K562 (cell line): ENCODE measurements around the gene ARSA. TPM values are rescaled to one million over a fixed set of nuclear protein-coding genes. Genes with fewer than 3 reads are reported as not detected.
"Not testable (repeated sequence)": the region's sequence is repeated elsewhere in the genome, so short reads cannot be mapped to it uniquely, and the experiment has no call there.

ENCODE experiments used
- ATAC-seq: fragments of 200-7000 bp; cut with Tn5 transposase; 3 replicates; pipeline ENCODE4 v1.9.1; 2020; ENCODE audit warnings: moderate library complexity
- BruUV-seq: library from RNA; stranded (reverse); fragments of 400-500 nt; replicated peaks from 2 replicates; lab custom pipeline; 2021; lab: Mats Ljungman, UMichigan
- CTCF ChIA-PET: fragments of 300-600 bp; formaldehyde crosslinking; extraction: SDS; loops from one replicate; lab custom pipeline; 2021; ENCODE audit warnings: low intra/inter-chr PET ratio; lab: Yijun Ruan, JAX
- POLR2A ChIA-PET: fragments of 300-600, 350-650 bp; sonication (Branson Sonifier 250); formaldehyde crosslinking; extraction: SDS; loops from one replicate; lab custom pipeline; 2021; ENCODE audit warnings: antibody characterized with exemption, inconsistent platforms; lab: Yijun Ruan, JAX
- DNase-seq, 4 experiments: peaks; one replicate each; pipeline versions ENCODE4 v3.0.0 to v3.0.0-alpha.2; 2011 to 2018; ENCODE audit warnings: low spot score in 3 of 4, mixed read lengths in 3 of 4; ENCODE audit errors: extremely low read depth in 1 of 4
- FAIRE-seq: peaks from 2 replicates; lab custom pipeline; 2011; peaks lifted over from hg19 to GRCh38; lab: Jason Lieb, UNC
- H2AFZ ChIP-seq: 2 replicates; pipeline ENCODE4 v1.6.0; 2011; ENCODE audit warnings: low read depth, low read length, control low read depth, inconsistent platforms
- H3K27ac ChIP-seq: fragments of 200-600 bp; 3 replicates; pipeline ENCODE4 v1.8.0; 2011; ENCODE audit warnings: low read depth, mild to moderate bottlenecking, control low read depth, inconsistent platforms, low read length, moderate library complexity, mixed read lengths; ENCODE audit errors: extremely low read depth
- H3K27me3 ChIP-seq, 2 experiments: fragments of 300-600 bp in 1 of 2; 2 replicates in 1 of 2; 3 replicates in 1 of 2; pipeline versions ENCODE4 v1.6.0 to v1.8.0; 2011; ENCODE audit warnings: inconsistent platforms in 2 of 2, low read length in 2 of 2, mild to moderate bottlenecking in 1 of 2, mixed read lengths in 1 of 2, moderate library complexity in 1 of 2; ENCODE audit not compliant: control insufficient read depth in 2 of 2, insufficient read depth in 2 of 2
- H3K36me3 ChIP-seq: fragments of 300-600 bp; 3 replicates; pipeline ENCODE4 v1.8.0; 2011; ENCODE audit warnings: mild to moderate bottlenecking, low read length, inconsistent platforms; ENCODE audit not compliant: control insufficient read depth, insufficient read depth
- H3K4me1 ChIP-seq, 2 experiments: fragments of 200-600 bp in 1 of 2; replicated peaks in 1 of 2; 2 replicates in 1 of 2; 3 replicates in 1 of 2; pipeline versions ENCODE4 v1.5.1 to v1.8.0; 2011; ENCODE audit warnings: inconsistent platforms in 2 of 2, low read length in 2 of 2, mild to moderate bottlenecking in 1 of 2, mixed read lengths in 1 of 2, moderate library complexity in 1 of 2; ENCODE audit not compliant: control insufficient read depth in 2 of 2, insufficient read depth in 2 of 2
- H3K4me2 ChIP-seq: 2 replicates; pipeline ENCODE4 v1.6.1; 2011; ENCODE audit warnings: low read length, control low read depth, inconsistent platforms, mixed read lengths; ENCODE audit not compliant: insufficient read depth
- H3K4me3 ChIP-seq: fragments of 200-600 bp; sonication (generic), shearing (Covaris generic); 2 replicates; pipeline ENCODE4 v1.5.1; 2016; ENCODE audit warnings: control low read depth, inconsistent platforms
- H3K79me2 ChIP-seq: fragments of 200-600 bp; 3 replicates; pipeline ENCODE4 v1.8.0; 2011; ENCODE audit warnings: low read length, inconsistent platforms; ENCODE audit not compliant: control insufficient read depth, insufficient read depth
- H3K9ac ChIP-seq, 2 experiments: 2 replicates each; pipeline versions ENCODE4 v1.6.0 to v1.6.1; 2011; ENCODE audit warnings: low read depth in 2 of 2, low read length in 2 of 2, control low read depth in 1 of 2, inconsistent platforms in 1 of 2, mild to moderate bottlenecking in 1 of 2, mixed read lengths in 1 of 2; ENCODE audit not compliant: insufficient read depth in 1 of 2
- H3K9me1 ChIP-seq: one replicate; pipeline ENCODE4 v1.6.0; 2011; ENCODE audit warnings: inconsistent platforms, mild to moderate bottlenecking, low read length, moderate library complexity; ENCODE audit not compliant: control insufficient read depth, insufficient read depth
- H3K9me3 ChIP-seq: replicated peaks from 2 replicates; pipeline ENCODE4 v1.5.1; 2011; ENCODE audit warnings: low read depth, low read length, inconsistent platforms; ENCODE audit not compliant: control insufficient read depth, insufficient read depth
- H4K20me1 ChIP-seq: replicated peaks from 2 replicates; pipeline ENCODE4 v1.6.1; 2011; ENCODE audit warnings: low read length, inconsistent platforms, mixed read lengths; ENCODE audit not compliant: control insufficient read depth, insufficient read depth
- CREB3 ChIP-seq: fragments of 450-650 bp; conservative IDR thresholded peaks from 2 replicates; pipeline ENCODE4 v1.6.1; 2016; ENCODE audit warnings: missing genetic modification characterization, low read depth, mild to moderate bottlenecking, missing compliant biosample characterization, moderate library complexity
- CTBP1 ChIP-seq: fragments of 450-650 bp; IDR thresholded peaks from 2 replicates; pipeline ENCODE4 v1.6.1; 2016; ENCODE audit warnings: borderline replicate concordance
- MLLT1 ChIP-seq, 2 experiments: fragments of 450-650 bp; IDR thresholded peaks; 2 replicates each; pipeline ENCODE4 v1.6.1; 2016
- ZNF347 ChIP-seq: fragments of 450-650 bp; formaldehyde crosslinking; IDR thresholded peaks from 2 replicates; pipeline ENCODE4 v1.4.0; 2020; ENCODE audit warnings: low read depth, mild to moderate bottlenecking, moderate library complexity
- ZNF512 ChIP-seq: IDR thresholded peaks from 2 replicates; pipeline ENCODE4 v1.6.1; 2016; ENCODE audit warnings: missing genetic modification characterization, missing compliant biosample characterization
- ZNF766 ChIP-seq: fragments of 200-800 bp; sonication (Bioruptor generic); conservative IDR thresholded peaks from 2 replicates; pipeline ENCODE4 v1.6.1; 2016; ENCODE audit warnings: missing genetic modification characterization, missing compliant biosample characterization
- WGBS: fragments of 100-300 bp; shearing (Covaris generic); methylation state at CpG from one replicate; pipeline ENCODE4 v1.1.6; 2016; ENCODE audit warnings: low coverage, mixed read lengths; ENCODE audit not compliant: insufficient coverage; ENCODE audit errors: missing lambda C conversion rate; 5-methylcytosine and 5-hydroxymethylcytosine counted together
- in situ Hi-C: fragments of 300-500 bp; cut with MboI; formaldehyde crosslinking; loops from 4 replicates; pipeline ENCODE4 v1.15.0; 2018; ENCODE audit warnings: inconsistent platforms, mixed read lengths
- intact Hi-C: fragments of 100-400 bp; cut with micrococcal nuclease; formaldehyde crosslinking; loops from 2 replicates; pipeline ENCODE4 v1.14.2; 2022
- polyA plus RNA-seq, 8 experiments: library from polyadenylated mRNA; depleted of rRNA in 4 of 8; stranded (reverse) in 5 of 8; unstranded in 3 of 8; fragments of >200 nt; fragmentation: Nextera tagmentation in 2 of 8; fragmentation: Illumina TruSeq in 1 of 8; extraction: Ambion mirVana in 2 of 8; extraction: Trizol in 1 of 8; gene quantifications; 2 replicates each; pipeline versions ENCODE4 v1.2.1 to v1.2.3, GENCODE V29; 2011 to 2014; ENCODE audit warnings: inconsistent platforms in 1 of 8, missing spikeins in 1 of 8
- total RNA-seq, 7 experiments: library from RNA; depleted of rRNA in 6 of 7; stranded (reverse); fragments of >200 nt in 6 of 7; fragmentation: Illumina TruSeq in 2 of 7; extraction: Trizol in 2 of 7; gene quantifications; 2 replicates each; pipeline versions ENCODE4 v1.2.1 to v1.2.3, GENCODE V29; 2011 to 2021; ENCODE audit warnings: low replicate concordance in 1 of 7

The ARSA gene
- total and polyA plus RNA-seq, 9 of the 15 experiments (the other 6 are each of a cell fraction or from before 2014, with no cell fraction given): 0.32 to 10.9 (median 1.8) TPM; not detected in 1

- BruUV-seq, intact Hi-C loops: not testable (repeated sequence)
Measured at GRCh38 chr22:50608058-50608840, 19.7 kb downstream of the ARSA start.

DNA sequence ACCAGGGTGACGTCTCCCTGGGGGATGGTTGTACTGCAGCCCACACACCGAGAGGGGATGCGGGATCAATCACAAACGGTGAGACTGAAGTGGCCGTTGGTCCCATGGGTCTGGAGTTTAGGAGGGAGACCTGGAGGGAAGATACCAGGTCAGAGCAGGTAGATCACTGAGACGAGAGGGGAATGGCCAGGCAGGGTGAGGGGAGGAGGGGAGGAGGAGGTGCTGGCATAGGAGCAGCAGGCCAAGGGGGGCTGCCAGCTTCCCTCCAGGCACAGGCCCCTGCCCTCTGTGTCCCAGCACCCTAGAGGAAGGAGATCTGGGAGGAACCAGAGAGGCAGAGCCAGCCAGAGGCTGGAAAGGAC, 20.3 kb downstream of the ARSA start:
- no peak overlapping the region for H3K4me2 ChIP-seq
- H4K20me1 ChIP-seq: no peaks in the 10 kb centered on the region
- H3K79me2 ChIP-seq: no peaks in the 10 kb centered on the region
- no peak overlapping the region for H2AFZ ChIP-seq
- H3K4me1 ChIP-seq: peaks cover 4 to 8% of the 10 kb centered on the region in 2 experiments; a peak in 4 of 5 replicates
- CTCF ChIA-PET: no interaction called here
- BruUV-seq: no TSS peak
- H3K4me3 ChIP-seq: no peak overlapping the region
- POLR2A ChIA-PET: interaction anchor here (0.8 to 1.3 kb wide), 2 partner anchors 20 to 99 kb away, joined by 3 read pairs; partner anchors contain the start of gene ARSA
- ATAC-seq (no peak), FAIRE-seq (no peak), DNase-seq (no peak)
- no peak overlapping the region for H3K27ac ChIP-seq
- intact Hi-C loops (no loop called here), in situ Hi-C loops (no loop called here)
- H3K27me3 ChIP-seq: peaks cover 25 to 83% of the 10 kb centered on the region in 2 experiments
- WGBS: 0% methylated on average over 1 of the region's 6 CpGs
- no peaks in the 10 kb centered on the region for H3K9me3 ChIP-seq
- H3K9me1 ChIP-seq: no peaks in the 10 kb centered on the region
- H3K36me3 ChIP-seq: no peaks in the 10 kb centered on the region
- H3K9ac ChIP-seq: no peak overlapping the region
- no peak for TF ChIP-seq ZNF512 (tag)
- TF ChIP-seq ZNF766 (CRISPR knock-in tag): no peak
- TF ChIP-seq CTBP1: no peak
- TF ChIP-seq MLLT1 (IDR thresholded peaks at IDR 0.05): no peak
- TF ChIP-seq ZNF347 (CRISPR knock-in tag): no peak
- no peak for TF ChIP-seq CREB3 (tag)

More at GRCh38 chr22:50608058-50608840, 19.7 kb downstream of the ARSA start:
- H3K9ac ChIP-seq, H3K79me2 ChIP-seq, H3K27ac ChIP-seq, H2AFZ ChIP-seq, H3K4me3 ChIP-seq, H3K9me1 ChIP-seq, ATAC-seq, POLR2A ChIA-PET, in situ Hi-C loops, FAIRE-seq, CTCF ChIA-PET, H3K36me3 ChIP-seq, H3K9me3 ChIP-seq, H4K20me1 ChIP-seq, DNase-seq, H3K4me2 ChIP-seq: not testable (repeated sequence)
- peaks cover 8 to 14% of the 10 kb centered on the region in 2 experiments; a peak in 4 of 5 replicates for H3K4me1 ChIP-seq
- 2% methylated on average over 18 of the region's 39 CpGs for WGBS
- H3K27me3 ChIP-seq: peaks cover 25 to 77% of the 10 kb centered on the region in 2 experiments
